ENCODE measurements around the gene GNRH2. TPM values are rescaled to one million over a fixed set of nuclear protein-coding genes. Genes with fewer than 3 reads are reported as not detected.

GNRH2 gene
- polyA plus RNA-seq, 1 donor = 0.19 TPM

Other genes with a start within 250 kb of the GNRH2 start
- 31.6 TPM for gene CPXM1, start 243.0 kb upstream of the GNRH2 start, polyA plus RNA-seq (ENCODE audit: insufficient read length)
- not detected for gene C20orf141, start 228.6 kb upstream of the GNRH2 start, polyA plus RNA-seq (ENCODE audit: insufficient read length)
- gene TMEM239, start 227.3 kb upstream of the GNRH2 start, polyA plus RNA-seq (ENCODE audit: insufficient read length) = not detected
- 26.2 TPM for gene PCED1A, start 203.0 kb upstream of the GNRH2 start, polyA plus RNA-seq (ENCODE audit: insufficient read length)
- gene VPS16, start 202.9 kb upstream of the GNRH2 start, polyA plus RNA-seq (ENCODE audit: insufficient read length) = 20.0 TPM
- 38.4 TPM for gene PTPRA, start 170.1 kb upstream of the GNRH2 start, polyA plus RNA-seq (ENCODE audit: insufficient read length)
- 35.0 TPM for gene MRPS26, start 2.4 kb downstream of the GNRH2 start, polyA plus RNA-seq (ENCODE audit: insufficient read length)
- 0.47 TPM for gene OXT, start 28.0 kb downstream of the GNRH2 start, polyA plus RNA-seq (ENCODE audit: insufficient read length)
- not detected for gene AVP, start 41.1 kb downstream of the GNRH2 start, polyA plus RNA-seq (ENCODE audit: insufficient read length)
- gene FASTKD5, start 116.2 kb downstream of the GNRH2 start, polyA plus RNA-seq (ENCODE audit: insufficient read length) = 10.2 TPM
- 5.0 TPM for gene UBOX5, start 116.2 kb downstream of the GNRH2 start, polyA plus RNA-seq (ENCODE audit: insufficient read length)
- gene LZTS3, start 129.9 kb downstream of the GNRH2 start, polyA plus RNA-seq (ENCODE audit: insufficient read length) = 3.5 TPM
- gene DDRGK1, start 161.1 kb downstream of the GNRH2 start, polyA plus RNA-seq (ENCODE audit: insufficient read length) = 30.3 TPM
- gene ITPA, start 165.9 kb downstream of the GNRH2 start, polyA plus RNA-seq (ENCODE audit: insufficient read length) = 45.6 TPM
- gene SLC4A11, start 195.6 kb downstream of the GNRH2 start, polyA plus RNA-seq (ENCODE audit: insufficient read length) = 1.1 TPM